NCI-H187 (cell line): ENCODE measurements around the gene BRMS1.
"Not testable (repeated sequence)": the region's sequence is repeated elsewhere in the genome, so short reads cannot be mapped to it uniquely, and the experiment has no call there.

ENCODE experiments used
- DNase-seq, 2 experiments: peaks; one replicate each; lab custom pipeline; 2025; lab: John Stamatoyannopoulos, UW

Gene BRMS1

GRCh38 chr11:66322732-66323427 is 22.0 kb downstream of the BRMS1 start:
- no peak for DNase-seq

- no peak for DNase-seq
Measured at GRCh38 chr11:66321606-66322005, 23.3 kb downstream of the BRMS1 start.

- not testable (repeated sequence) for DNase-seq
Measured at GRCh38 chr11:66320748-66321147, 24.2 kb downstream of the BRMS1 start.

GRCh38 chr11:66320289-66320688 is 24.6 kb downstream of the BRMS1 start:
- DNase-seq, result not testable (repeated sequence)

GRCh38 chr11:66318600-66318970 is 26.3 kb downstream of the BRMS1 start:
- DNase-seq, result no peak

GRCh38 chr11:66317723-66318599 is 26.9 kb downstream of the BRMS1 start:
- DNase-seq, result no peak

GRCh38 chr11:66317322-66317722 is 27.6 kb downstream of the BRMS1 start:
- no peak for DNase-seq

GRCh38 chr11:66316849-66317251 is 28.1 kb downstream of the BRMS1 start, which contains the start of gene CD248:
Gene CD248, minus strand, starts transcription at chr11:66317044. Its CDS starts 17 bp downstream, at chr11:66317027.
- no peak for DNase-seq

GRCh38 chr11:66315921-66316811 is 28.7 kb downstream of the BRMS1 start:
- no peak for DNase-seq

GRCh38 chr11:66315498-66315885 is 29.4 kb downstream of the BRMS1 start:
- DNase-seq, result no peak

GRCh38 chr11:66314561-66315497 is 30.1 kb downstream of the BRMS1 start:
- no peak for DNase-seq

GRCh38 chr11:66314186-66314501 is 30.8 kb downstream of the BRMS1 start:
- DNase-seq, result no peak

GRCh38 chr11:66313321-66314185 is 31.4 kb downstream of the BRMS1 start:
- DNase-seq, result no peak

GRCh38 chr11:66312549-66313320 is 32.2 kb downstream of the BRMS1 start:
- peak; percentile 92 to 97 for DNase-seq

- DNase-seq, result peak; percentile 92 to 96
Measured at GRCh38 chr11:66311965-66312548, 32.8 kb downstream of the BRMS1 start.

GRCh38 chr11:66311470-66311964 is 33.4 kb downstream of the BRMS1 start:
- no peak for DNase-seq

- DNase-seq, result not testable (repeated sequence)
Measured at GRCh38 chr11:66310803-66311440, 34.0 kb downstream of the BRMS1 start.

- DNase-seq, result no peak
Measured at GRCh38 chr11:66310324-66310723, 34.6 kb downstream of the BRMS1 start.
